Fibroblast of villous mesenchyme (primary cell): ENCODE data around the gene MC1R. TPM values are rescaled to one million over a fixed set of nuclear protein-coding genes. Genes with fewer than 3 reads are reported as not detected.
"Not testable (repeated sequence)": the region's sequence is repeated elsewhere in the genome, so short reads cannot be mapped to it uniquely, and the experiment has no call there.

Experiments
- DNase-seq: peaks from one replicate; pipeline ENCODE4 v3.0.0-alpha.2; 2010; ENCODE audit warnings: low read depth
- H3K4me3 ChIP-seq: 2 replicates; pipeline ENCODE4 v1.5.1; 2011; ENCODE audit warnings: low read depth, mild to moderate bottlenecking, low read length
- CTCF ChIP-seq: IDR thresholded peaks from 2 replicates; pipeline ENCODE4 v1.5.1; 2012; ENCODE audit warnings: low read depth, mild to moderate bottlenecking, low read length; ENCODE audit not compliant: insufficient read depth
- total RNA-seq: library from RNA; depleted of rRNA; stranded (reverse); fragments of >200 nt; gene quantifications from 2 replicates; pipeline ENCODE4 v1.2.3, GENCODE V29; 2012

MC1R gene
- total RNA-seq, 1 donor = 3.9 TPM

GRCh38 chr16:89924925-89925307, 6.3 kb downstream of the MC1R start:
- no peak for TF ChIP-seq CTCF
- DNase-seq = no peak
- H3K4me3 ChIP-seq = peak overlapping the region; percentile 64

- DNase-seq = no peak
- H3K4me3 ChIP-seq = peak overlapping the region; percentile 67
- no peak for TF ChIP-seq CTCF
Observed at GRCh38 chr16:89925596-89926079, 7.0 kb downstream of the MC1R start.

GRCh38 chr16:89931305-89931896, 12.7 kb downstream of the MC1R start:
- H3K4me3 ChIP-seq = no peak overlapping the region
- DNase-seq = no peak
- TF ChIP-seq CTCF = no peak

- TF ChIP-seq CTCF = no peak
- DNase-seq = no peak
Observed at GRCh38 chr16:89931964-89932363, 13.3 kb downstream of the MC1R start.

GRCh38 chr16:89934019-89934418, 15.4 kb downstream of the MC1R start:
- DNase-seq, H3K4me3 ChIP-seq: not testable (repeated sequence)

More at GRCh38 chr16:89931964-89932363, 13.3 kb downstream of the MC1R start:
- H3K4me3 ChIP-seq = no peak overlapping the region

GRCh38 chr16:89934611-89935553, 16.2 kb downstream of the MC1R start:
- TF ChIP-seq CTCF = no peak
- no peak for DNase-seq
- no peak overlapping the region for H3K4me3 ChIP-seq

GRCh38 chr16:89935620-89936019, 17.0 kb downstream of the MC1R start:
- DNase-seq, H3K4me3 ChIP-seq: not testable (repeated sequence)
